Measurements from ENCODE around the gene PAPPA2.

DNA sequence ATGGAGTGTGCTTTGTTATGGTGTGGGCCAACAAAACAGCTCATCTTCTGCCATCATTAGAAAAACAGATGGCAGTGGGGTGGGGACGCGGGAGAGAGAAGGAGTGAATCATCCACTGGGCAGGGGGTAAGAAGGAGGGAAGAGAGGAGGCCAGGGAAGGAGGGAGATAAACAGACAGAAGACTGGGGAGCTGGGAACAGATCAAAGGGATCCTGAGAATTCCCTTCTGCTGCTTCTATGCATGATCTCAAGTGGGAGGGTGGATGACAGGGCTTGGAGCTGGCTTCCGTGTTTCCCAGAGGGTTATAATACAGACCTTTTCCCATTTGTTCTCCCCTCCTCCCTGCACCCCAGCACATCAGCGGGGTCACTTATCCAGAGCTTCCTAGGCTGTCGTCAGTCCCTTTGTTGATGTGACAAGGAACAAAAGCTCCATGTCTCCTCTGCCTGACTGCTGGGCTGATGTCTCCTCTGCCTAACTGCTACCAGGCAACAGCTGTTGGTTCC lies 338.6 kb downstream of the PAPPA2 start:
- TF ChIP-seq CTCF (IDR thresholded peaks at IDR 0.05; ENCODE audit: insufficient read depth, low read length, poor library complexity, severe bottlenecking) = no peak
- TF ChIP-seq EZH2phosphoT487 (conservative IDR thresholded peaks at IDR 0.05; ENCODE audit: low read length) = no peak
